ENCODE results near the gene GIMAP8.

The GIMAP8 gene

DNA sequence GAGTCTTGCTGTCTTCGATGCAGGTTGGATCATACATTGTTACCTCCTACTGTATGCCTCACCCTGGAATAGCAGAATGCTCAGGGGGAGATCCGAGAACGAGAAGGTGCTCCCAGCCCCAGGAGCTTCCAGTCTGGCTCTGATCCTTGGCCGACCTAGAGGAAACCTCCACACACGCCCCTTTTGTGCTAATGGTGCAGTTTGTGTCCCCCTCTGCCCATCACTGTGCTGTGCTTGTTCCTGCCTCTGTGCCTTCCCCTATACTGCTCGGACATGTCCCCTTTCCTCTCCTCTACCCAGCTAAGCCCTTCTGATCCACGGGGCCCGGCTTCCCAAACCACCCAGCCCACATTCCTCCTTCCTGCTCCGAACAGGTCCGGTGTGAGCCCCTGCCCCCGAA lies 38.8 kb upstream of the GIMAP8 start:
- no peak for DNase-seq (ENCODE audit: low read depth, low spot score)

DNA sequence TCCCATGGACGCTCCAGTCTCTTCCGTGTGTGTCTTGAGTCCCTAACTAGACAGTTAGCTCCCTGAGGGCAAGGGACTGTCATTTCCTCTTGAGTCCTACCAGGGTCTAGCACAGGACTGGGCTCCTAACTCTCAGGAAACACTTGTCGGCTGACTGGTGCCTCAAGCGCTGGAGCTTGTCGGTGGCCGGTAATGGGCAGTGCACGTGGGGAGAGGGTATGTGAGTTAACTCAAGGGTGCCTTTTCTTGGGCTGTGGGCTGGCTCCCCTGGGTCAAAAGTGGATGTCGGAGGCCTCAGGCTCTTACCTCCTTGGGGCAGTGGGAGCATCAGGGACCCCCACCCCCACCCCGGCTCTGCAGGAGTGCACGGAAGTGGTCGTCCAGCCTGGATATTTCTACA lies 38.4 kb upstream of the GIMAP8 start:
- no peak for DNase-seq (ENCODE audit: low read depth, low spot score)

DNA sequence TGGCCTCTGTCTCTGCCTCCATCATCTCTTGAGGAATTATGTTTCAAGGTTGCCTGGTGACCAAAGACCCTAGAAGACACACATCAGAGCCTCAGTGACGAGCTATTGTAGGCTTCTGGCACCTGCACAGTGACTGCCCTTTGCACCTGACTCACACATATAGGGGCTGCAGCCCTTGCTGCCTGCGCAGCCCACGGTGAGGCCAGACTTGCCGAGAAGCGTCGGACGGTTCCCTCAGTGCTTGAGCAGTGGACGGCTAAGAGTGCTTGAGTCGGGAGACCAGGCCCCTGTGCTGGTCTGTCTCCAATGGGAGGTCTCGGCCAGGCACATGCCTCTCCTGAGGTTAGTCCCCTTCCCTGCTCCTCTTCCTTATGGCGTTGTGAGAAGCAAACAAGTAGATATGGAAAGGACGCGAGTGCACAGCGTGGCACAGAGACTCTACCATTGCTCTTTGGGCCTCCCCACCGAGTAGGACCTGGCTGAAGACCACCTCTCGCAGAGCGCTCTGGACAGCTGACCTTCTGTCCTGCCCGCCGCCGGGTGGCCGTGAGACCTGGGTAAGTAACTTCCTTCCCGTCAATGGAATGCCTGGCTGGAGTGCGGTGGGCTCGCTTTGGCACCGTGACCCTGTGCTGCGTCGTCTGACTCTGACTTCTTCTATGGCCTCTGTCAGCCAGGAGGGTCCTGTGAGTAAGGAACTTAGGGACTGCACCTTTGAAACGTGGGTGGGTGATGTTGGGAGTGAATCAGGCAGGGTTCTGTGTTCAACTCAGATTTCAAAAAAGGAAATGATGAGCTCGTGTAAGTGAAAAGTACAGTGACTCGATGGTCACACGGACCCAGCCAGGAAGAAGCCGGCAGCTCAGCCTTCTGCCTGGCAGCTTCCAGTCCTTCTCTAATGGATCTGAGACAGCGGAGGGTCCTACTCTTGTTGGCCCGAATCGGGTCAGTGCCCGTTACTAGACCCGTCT lies 37.6 kb upstream of the GIMAP8 start:
- no peak for DNase-seq (ENCODE audit: low read depth, low spot score)

DNA sequence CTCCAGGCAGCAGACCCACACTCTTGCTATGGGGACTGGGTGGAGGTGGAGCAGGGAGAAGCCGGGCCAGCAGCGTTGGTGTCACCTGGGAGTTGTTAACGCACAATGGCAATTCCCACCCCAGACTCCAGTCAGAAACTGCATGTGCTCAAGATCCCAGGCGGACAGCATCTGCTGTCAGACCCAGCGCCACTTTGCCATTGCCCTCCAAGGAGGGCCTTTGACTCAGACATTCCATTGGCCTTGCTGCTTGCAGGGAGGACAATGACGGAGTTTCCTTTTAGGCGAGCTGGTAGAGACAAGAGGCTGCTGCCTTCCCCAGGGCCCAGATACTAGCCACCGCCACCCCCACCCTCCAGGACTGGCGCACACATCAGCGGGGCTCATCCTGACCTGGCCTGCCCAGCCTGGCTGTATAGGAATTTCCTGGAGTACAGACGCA lies 36.8 kb upstream of the GIMAP8 start:
- no peak for DNase-seq (ENCODE audit: low read depth, low spot score)

DNA sequence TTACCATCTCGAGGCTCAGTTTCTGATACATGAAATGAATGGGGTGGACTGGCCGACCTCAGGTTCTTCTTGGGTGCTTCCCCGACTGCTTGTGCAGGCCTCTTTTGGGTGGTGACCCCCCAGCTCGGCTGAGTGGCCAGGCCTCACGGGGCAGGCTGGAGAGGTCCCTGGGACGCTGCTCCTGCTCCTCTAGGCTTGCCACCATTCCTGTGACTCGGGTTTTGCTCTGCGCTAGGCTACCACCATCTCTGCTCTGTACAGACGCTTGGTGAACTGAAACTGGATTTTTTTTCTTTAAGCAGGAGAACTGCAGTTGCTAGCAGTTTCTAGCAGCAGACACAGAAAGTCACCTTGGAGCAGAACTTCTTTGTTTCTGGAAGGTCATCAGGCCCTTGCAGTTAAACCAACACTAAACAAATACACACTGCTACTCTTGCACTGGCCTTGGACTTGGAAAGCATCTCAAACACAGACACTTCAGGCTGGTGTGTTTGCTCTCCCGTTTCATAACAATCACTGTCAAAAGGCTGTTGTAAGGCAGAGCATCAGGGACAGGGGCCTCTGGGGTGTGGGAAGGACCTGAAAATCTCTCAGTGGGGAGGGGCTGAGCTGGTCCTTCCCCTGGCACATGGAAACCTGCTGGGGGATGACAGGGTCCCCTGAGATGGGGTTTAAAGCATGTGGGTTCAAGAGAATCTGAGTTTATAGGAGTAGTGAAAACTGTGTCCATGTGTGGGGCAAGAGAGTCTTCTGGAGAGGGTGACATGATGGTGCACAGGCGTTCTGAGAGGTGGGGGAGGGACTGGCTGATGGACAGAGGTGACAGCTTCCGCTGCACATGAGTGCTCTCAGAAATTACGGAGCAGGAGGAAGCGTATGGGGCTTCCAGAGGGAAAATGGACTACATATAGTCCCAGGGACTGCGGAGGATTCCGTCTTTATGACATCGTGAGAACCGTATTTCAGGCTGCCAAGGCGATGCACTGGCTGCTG lies 35.0 kb upstream of the GIMAP8 start:
- DNase-seq (ENCODE audit: low read depth, low spot score), result no peak

DNA sequence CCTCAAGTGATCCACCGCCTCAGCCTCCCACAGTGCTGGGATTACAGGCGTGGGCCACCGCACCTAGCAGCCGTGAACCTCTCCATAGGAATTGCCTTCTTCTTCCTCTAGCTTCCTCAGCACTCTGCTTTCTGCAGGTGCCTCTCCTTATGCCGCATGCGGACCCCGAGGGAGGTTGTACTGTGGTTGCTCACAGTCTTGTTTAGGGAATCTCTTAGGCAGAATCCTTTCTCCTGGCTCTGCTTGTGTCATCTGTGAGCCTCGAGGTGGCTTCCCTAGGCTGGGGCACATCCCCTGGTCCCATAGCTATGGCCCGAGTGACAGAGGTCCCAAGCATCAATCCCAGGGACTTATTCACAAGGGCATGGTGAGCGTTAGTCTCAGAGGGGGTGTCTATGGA lies 33.2 kb upstream of the GIMAP8 start:
- DNase-seq (ENCODE audit: low read depth, low spot score), result no peak

DNA sequence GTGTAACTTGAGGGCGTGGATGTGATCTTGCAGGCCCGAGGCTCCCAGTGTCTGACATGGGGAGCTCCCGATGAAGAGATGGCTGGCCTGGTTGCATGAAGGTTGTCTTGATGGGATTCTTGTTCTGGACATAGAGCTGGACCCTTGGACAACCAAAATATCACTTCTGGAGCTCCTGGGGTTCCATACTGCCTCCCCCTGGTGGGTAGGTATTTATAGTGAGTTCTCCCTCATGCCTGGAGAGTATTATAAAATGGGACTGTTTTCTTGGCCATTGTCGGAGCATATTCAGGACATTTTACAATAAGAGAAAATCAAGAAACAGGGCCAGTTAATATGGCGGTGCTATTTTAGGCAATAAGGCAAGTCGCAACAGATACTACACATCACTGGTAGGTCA lies 32.6 kb upstream of the GIMAP8 start:
- no peak for DNase-seq (ENCODE audit: low read depth, low spot score)

DNA sequence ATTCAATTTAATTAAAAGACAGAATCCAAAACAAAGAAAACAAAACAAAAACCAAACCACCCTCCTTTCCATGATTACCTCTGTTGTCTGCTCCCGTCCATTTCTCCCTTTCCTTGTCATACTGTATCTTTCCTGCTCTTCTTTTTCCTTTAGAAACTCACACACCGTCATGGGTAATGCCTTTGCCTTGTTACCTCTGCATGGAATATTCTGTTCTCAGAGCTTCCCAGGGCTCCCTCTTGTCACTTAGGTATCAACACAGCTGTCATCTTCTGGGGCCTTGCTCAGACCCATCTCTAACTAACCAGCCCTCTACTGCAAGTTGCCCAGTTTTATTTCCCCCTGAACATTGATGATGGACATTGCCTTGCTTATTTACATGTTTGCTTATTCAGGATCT lies 30.2 kb upstream of the GIMAP8 start:
- no peak for DNase-seq (ENCODE audit: low read depth, low spot score)

- DNase-seq (ENCODE audit: low read depth, low spot score), result peak; percentile 92
Observed at GRCh38 chr7:150420987-150421674, 29.3 kb upstream of the GIMAP8 start.

DNA sequence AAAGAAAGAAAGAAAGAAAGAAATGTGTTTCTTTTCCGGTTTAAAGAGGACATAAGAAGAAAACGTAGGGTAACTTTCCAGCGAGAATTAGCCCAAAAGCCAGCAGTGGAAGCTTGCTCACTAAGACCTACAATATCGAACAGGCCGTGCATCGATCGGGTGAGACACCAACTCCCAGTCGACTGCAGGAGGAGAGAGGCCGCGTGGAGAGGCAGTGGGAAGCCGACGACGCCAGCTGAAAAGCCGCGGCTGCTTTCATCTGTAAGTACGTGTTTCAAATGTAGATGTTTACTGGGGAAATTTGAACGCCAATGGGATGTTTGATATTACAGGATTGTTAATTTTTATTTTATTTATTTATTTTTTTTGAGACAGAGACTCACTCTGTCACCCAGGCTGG lies 28.6 kb upstream of the GIMAP8 start:
- DNase-seq (ENCODE audit: low read depth, low spot score), result no peak

GRCh38 chr7:150425670-150426069 lies 24.8 kb upstream of the GIMAP8 start:
- DNase-seq (ENCODE audit: low read depth, low spot score), result no peak

- DNase-seq (ENCODE audit: low read depth, low spot score), result peak; percentile 55
Observed at GRCh38 chr7:150428671-150429451, 21.6 kb upstream of the GIMAP8 start.

DNA sequence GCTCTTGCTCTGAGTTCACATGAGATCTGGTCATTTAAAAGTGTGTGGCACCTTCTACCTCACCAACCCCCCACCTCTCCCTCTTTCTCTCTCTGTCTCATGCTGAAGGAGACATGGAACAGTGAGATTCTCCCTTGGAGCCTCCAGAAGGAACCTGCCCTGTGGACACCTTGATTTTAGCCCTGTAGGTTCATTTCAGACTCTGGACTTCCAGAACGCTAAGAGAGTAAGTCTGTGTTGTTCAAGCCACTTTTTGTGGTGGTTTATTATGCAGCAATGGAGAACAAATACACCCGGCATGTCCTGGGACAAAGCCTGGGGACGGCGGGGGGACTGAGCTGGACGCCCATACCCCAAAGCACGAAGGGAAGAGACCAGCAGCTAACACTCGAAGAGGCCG lies 20.7 kb upstream of the GIMAP8 start:
- DNase-seq (ENCODE audit: low read depth, low spot score), result no peak

DNA sequence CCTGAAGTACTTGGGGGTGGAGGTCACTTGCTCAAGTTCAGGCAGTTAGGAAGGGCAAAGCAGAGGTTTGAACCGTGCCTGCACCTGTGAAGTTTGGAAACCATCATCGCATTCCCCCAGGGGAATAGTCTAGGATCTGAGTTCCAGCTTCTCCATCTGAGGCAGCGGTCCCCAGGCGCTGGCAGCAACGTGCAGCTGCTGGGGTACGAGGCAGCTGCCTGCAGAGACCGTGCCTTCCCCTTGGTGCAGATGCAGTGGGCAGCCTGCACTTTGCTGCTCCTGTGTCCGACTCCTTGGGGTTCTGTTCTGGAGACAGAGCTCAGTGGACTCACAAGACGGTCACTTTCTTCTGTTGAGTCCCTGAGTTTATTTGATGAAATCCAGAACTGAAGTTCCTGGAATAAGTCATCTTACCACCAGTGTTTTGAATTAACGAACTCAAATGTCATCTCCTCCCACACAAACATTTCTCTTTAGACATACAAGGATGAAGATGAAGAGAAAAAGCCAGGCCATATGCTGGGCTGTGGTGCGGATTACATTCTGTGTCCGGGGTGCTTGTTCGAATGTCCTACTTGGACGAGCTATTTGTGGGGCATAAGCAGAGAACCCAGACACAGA lies 19.9 kb upstream of the GIMAP8 start:
- no peak for DNase-seq (ENCODE audit: low read depth, low spot score)

GRCh38 chr7:150431839-150432658 lies 18.4 kb upstream of the GIMAP8 start:
- no peak for DNase-seq (ENCODE audit: low read depth, low spot score)

DNA sequence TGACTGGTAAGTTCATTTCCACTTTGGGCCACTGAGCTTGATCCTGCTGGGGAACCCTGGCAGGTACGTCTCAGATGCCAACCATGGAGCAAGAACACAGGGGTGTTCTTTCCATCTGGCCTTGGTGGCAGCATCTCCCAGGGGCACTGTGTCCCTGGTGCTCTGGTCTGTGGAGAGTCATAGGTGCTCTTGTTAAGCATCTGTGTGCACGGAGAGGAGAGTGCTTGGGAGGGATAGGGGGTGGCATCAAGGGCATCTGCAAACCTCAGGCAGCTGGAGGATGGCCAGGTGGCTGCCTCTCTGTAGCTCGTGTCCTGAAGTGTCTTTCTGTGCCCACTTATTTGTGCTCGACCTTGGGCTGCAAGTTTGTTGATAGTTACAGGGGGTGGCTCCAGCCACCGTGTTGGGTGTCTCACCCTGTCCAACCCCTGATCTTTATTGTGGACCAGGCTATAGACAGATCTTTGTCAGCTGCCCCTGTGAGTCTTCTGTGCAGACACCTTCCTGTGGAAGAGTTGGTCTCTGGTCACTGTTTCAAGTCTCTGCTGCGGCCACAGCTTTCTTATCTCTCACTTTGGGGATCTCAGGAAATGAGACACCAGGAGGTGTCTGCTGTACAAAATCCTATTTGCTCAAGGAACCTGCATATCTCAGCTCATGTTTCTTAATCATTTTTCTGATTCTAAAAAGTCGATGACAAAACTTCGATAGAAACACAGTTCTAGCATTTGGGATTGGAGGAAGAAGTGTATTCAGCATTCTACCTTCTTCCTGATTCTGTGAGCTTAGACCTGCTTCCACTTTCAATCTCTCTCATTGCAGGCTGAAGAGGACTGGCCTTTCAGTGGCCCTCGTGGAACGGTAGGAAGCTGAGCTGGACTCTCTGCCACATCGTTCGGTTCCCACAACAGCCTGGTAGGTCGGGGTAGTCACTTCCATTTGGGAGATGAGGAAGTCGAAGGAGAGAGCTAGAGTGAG lies 17.2 kb upstream of the GIMAP8 start:
- DNase-seq (ENCODE audit: low read depth, low spot score), result no peak

- no peak for DNase-seq (ENCODE audit: low read depth, low spot score)
Observed at GRCh38 chr7:150434240-150434639, 16.2 kb upstream of the GIMAP8 start.

GRCh38 chr7:150435047-150435389 lies 15.4 kb upstream of the GIMAP8 start:
- no peak for DNase-seq (ENCODE audit: low read depth, low spot score)
